Testis (tissue), 3 donors: ENCODE measurements around the gene SLC30A1. TPM values are rescaled to one million over a fixed set of nuclear protein-coding genes. Genes with fewer than 3 reads are reported as not detected.

ENCODE experiments used
- DNase-seq: peaks from one replicate; pipeline ENCODE4 v3.0.0-alpha.2; 2019
- H3K27ac ChIP-seq, 2 donors: fragments of 200-600 bp; sonication (generic); one replicate each; pipeline ENCODE4 v1.5.1; 2019
- H3K27me3 ChIP-seq: fragments of 200-600 bp; sonication (generic); one replicate; pipeline ENCODE4 v1.5.1; 2019
- H3K36me3 ChIP-seq: fragments of 200-600 bp; sonication (generic); one replicate; pipeline ENCODE4 v1.5.1; 2017; ENCODE audit warnings: low read depth; ENCODE audit errors: missing control alignments
- H3K4me1 ChIP-seq: fragments of 200-600 bp; sonication (generic); one replicate; pipeline ENCODE4 v1.5.1; 2019
- H3K4me3 ChIP-seq, 2 donors: fragments of 200-600 bp; sonication (generic); one replicate each; pipeline ENCODE4 v1.5.1; 2017 to 2019
- H3K9me3 ChIP-seq: fragments of 200-600 bp; sonication (generic); one replicate; pipeline ENCODE4 v1.5.1; 2017
- POLR2A ChIP-seq: fragments of 450-650 bp; IDR thresholded peaks from one replicate; pipeline ENCODE4 v1.6.1; 2017; ENCODE audit warnings: antibody characterized with exemption, mild to moderate bottlenecking, moderate library complexity
- WGBS, 2 donors: methylation state at CpG; one replicate each; pipeline ENCODE4 v1.1.5; 2018; 5-methylcytosine and 5-hydroxymethylcytosine counted together
- intact Hi-C: fragments of 100-400 bp; cut with DNase I; formaldehyde crosslinking; loops from one replicate; pipeline ENCODE4 v1.15.1; 2023; ENCODE audit warnings: low total_unique reads
- polyA plus RNA-seq: library from polyadenylated mRNA; stranded (reverse); fragments of 350-450 nt; fragmentation: Illumina TruSeq; extraction: RNeasy Lipid Tissue Mini Kit (QIAGEN cat#74804); gene quantifications from one replicate; pipeline ENCODE4 v1.2.3, GENCODE V29; 2014; ENCODE audit warnings: low read depth, low replicate concordance; ENCODE audit not compliant: insufficient read depth
- total RNA-seq, 2 donors: library from RNA; depleted of rRNA; stranded (reverse); fragments of >200 nt; gene quantifications; one replicate each; pipeline ENCODE4 v1.2.3, GENCODE V29; 2016
- TF ChIP-seq, protein P1 (sequence below), 3 experiments: fragments of 450-650 bp in 2 of 3; fragments of 200-600 bp in 1 of 3; sonication (generic) in 1 of 3; IDR thresholded peaks; one replicate each; pipeline ENCODE4 v1.5.1; 2016 to 2019; ENCODE audit warnings: antibody characterized with exemption in 3 of 3, mild to moderate bottlenecking in 2 of 3, moderate library complexity in 1 of 3

The SLC30A1 gene
- total and polyA plus RNA-seq, 3 donors from 2014 or later, result 29.4 to 37.3 (median 33.3) TPM

GRCh38 chr1:211537253-211537652 lies 41.7 kb downstream of the SLC30A1 start:
- intact Hi-C loops, result no loop called here
- peaks cover 4% of the 10 kb centered on the region for H3K4me1 ChIP-seq
- 83 to 100% methylated on average over 4 of the region's 4 CpGs for WGBS, 2 donors
- H3K27me3 ChIP-seq, result no peaks in the 10 kb centered on the region
- no peak overlapping the region for H3K4me3 ChIP-seq
- no peak overlapping the region for H3K27ac ChIP-seq
- DNase-seq, result no peak
- no peaks in the 10 kb centered on the region for H3K36me3 ChIP-seq
- H3K9me3 ChIP-seq, result no peaks in the 10 kb centered on the region
- TF ChIP-seq, protein P1, sequence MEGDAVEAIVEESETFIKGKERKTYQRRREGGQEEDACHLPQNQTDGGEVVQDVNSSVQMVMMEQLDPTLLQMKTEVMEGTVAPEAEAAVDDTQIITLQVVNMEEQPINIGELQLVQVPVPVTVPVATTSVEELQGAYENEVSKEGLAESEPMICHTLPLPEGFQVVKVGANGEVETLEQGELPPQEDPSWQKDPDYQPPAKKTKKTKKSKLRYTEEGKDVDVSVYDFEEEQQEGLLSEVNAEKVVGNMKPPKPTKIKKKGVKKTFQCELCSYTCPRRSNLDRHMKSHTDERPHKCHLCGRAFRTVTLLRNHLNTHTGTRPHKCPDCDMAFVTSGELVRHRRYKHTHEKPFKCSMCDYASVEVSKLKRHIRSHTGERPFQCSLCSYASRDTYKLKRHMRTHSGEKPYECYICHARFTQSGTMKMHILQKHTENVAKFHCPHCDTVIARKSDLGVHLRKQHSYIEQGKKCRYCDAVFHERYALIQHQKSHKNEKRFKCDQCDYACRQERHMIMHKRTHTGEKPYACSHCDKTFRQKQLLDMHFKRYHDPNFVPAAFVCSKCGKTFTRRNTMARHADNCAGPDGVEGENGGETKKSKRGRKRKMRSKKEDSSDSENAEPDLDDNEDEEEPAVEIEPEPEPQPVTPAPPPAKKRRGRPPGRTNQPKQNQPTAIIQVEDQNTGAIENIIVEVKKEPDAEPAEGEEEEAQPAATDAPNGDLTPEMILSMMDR (IDR thresholded peaks at IDR 0.05), result no peak
- TF ChIP-seq POLR2A, result no peak

DNA sequence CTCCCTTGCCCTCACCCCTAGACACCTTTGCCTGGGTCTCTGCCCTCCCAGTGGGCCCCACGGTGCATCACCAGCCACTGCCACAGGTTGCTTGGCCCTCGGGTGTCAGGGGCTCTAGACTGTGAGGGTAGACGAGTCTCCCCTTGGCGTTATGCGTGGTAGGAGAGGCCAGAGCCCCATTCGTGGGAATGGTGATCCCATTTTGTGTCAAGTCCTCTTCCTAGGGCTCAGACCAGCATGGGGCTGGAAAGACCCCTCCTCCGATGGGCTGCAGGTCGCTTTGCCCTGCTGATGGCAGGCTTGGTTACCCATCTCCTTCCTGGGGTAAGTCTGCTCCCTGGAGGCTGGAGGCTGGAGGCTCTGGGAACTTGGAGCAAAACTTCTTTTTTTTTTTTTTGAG lies 42.4 kb downstream of the SLC30A1 start:
- Histone ChIP-seq H3K27me3 (no peaks in the 10 kb centered on the region), H3K4me1 (peaks cover 4% of the 10 kb centered on the region), H3K9me3 (no peaks in the 10 kb centered on the region), H3K36me3 (no peaks in the 10 kb centered on the region), H3K4me3 (no peak overlapping the region), H3K27ac (no peak overlapping the region)
- TF ChIP-seq, protein P1 (IDR thresholded peaks at IDR 0.05), result no peak
- no peak for TF ChIP-seq POLR2A
- 89 to 93% methylated on average over 7 to 8 of the region's 8 CpGs for WGBS, 2 donors
- intact Hi-C loops, result no loop called here
- DNase-seq, result no peak

DNA sequence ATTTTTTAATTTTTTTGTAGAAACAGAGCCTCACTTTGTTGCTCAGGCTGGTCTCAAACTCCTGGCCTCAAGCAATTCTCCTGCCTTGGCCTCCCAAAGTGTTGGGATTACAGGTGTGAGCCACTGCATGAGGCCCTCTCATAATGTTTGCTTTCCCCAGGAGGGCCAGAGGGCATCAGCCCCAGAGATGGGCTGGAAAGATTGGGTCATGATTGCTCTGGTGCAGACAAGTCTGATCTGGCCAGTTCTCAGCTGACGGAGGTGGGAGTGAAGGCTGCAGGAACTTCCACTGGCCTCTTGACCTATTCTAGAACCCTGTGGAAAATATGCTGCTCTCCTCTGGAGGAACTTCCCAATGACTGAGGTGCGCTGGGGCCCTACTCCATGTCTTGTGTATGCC lies 43.6 kb downstream of the SLC30A1 start:
- TF ChIP-seq POLR2A, result no peak
- TF ChIP-seq, protein P1 (IDR thresholded peaks at IDR 0.05), result no peak
- H3K9me3 ChIP-seq, result no peaks in the 10 kb centered on the region
- intact Hi-C loops, result no loop called here
- no peak overlapping the region for H3K27ac ChIP-seq
- no peaks in the 10 kb centered on the region for H3K4me1 ChIP-seq
- no peak overlapping the region for H3K4me3 ChIP-seq
- no peaks in the 10 kb centered on the region for H3K27me3 ChIP-seq
- WGBS, 2 donors, result 88 to 100% methylated on average over 2 of the region's 2 CpGs
- no peaks in the 10 kb centered on the region for H3K36me3 ChIP-seq
- DNase-seq, result no peak

GRCh38 chr1:211534545-211535291 lies 44.2 kb downstream of the SLC30A1 start:
- intact Hi-C loops, result no loop called here
- no peak for DNase-seq
- Histone ChIP-seq H3K9me3 (no peaks in the 10 kb centered on the region), H3K4me3 (no peak overlapping the region), H3K4me1 (no peaks in the 10 kb centered on the region), H3K27me3 (no peaks in the 10 kb centered on the region), H3K36me3 (no peaks in the 10 kb centered on the region), H3K27ac (no peak overlapping the region)
- 91 to 95% methylated on average over 5 of the region's 5 CpGs for WGBS, 2 donors
- TF ChIP-seq POLR2A, result no peak
- TF ChIP-seq, protein P1 (IDR thresholded peaks at IDR 0.05), result no peak

DNA sequence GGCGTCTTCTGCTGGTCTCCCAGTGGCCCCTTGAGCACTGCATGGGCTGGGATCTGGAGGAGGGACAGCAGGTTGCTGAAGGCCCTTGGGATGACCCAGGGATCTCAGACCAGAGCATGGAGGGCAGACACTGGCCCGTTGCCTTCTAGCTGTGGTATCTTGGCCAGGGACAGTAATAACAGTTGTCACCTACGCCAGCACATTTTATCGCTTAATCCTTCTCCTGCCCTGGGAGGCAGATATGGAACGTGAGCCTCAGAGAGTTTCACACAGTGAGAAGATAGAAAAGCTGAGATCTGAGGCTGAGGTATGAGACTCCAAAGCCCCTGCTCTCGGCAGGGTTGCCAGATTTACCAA lies 46.9 kb downstream of the SLC30A1 start:
- H3K4me3 ChIP-seq, result no peak overlapping the region
- WGBS, 2 donors, result 72 to 82% methylated on average over 3 to 6 of the region's 6 CpGs
- TF ChIP-seq POLR2A, result no peak
- TF ChIP-seq, protein P1 (IDR thresholded peaks at IDR 0.05), result no peak
- intact Hi-C loops, result no loop called here
- H3K27me3 ChIP-seq, result no peaks in the 10 kb centered on the region
- DNase-seq, result no peak
- no peaks in the 10 kb centered on the region for H3K9me3 ChIP-seq
- H3K4me1 ChIP-seq, result no peaks in the 10 kb centered on the region
- H3K36me3 ChIP-seq, result no peaks in the 10 kb centered on the region
- no peak overlapping the region for H3K27ac ChIP-seq
